A549 (cell line): ENCODE results near the gene OCSTAMP. TPM values are rescaled to one million over a fixed set of nuclear protein-coding genes. Genes with fewer than 3 reads are reported as not detected.

Experiments used
- ATAC-seq, 2 experiments: fragments of 200-7000 bp in 1 of 2; fragments of >200 bp in 1 of 2; cut with Nextera tagmentation in 1 of 2; cut with Tn5 transposase in 1 of 2; 3 replicates each; pipeline versions ENCODE4 v1.8.0 to v1.9.1; 2018 to 2020; ENCODE audit warnings: mild to moderate bottlenecking in 1 of 2, moderate library complexity in 1 of 2
- CTCF ChIA-PET: fragments of 300-600 bp; sonication (Branson Sonifier 250); formaldehyde crosslinking; extraction: SDS; loops from one replicate; lab custom pipeline; 2021; ENCODE audit warnings: antibody characterized with exemption, inconsistent platforms; lab: Yijun Ruan, JAX
- POLR2A ChIA-PET: fragments of 350-600 bp; formaldehyde crosslinking; extraction: SDS; loops from one replicate; lab custom pipeline; 2021; ENCODE audit warnings: antibody characterized with exemption, inconsistent platforms; lab: Yijun Ruan, JAX
- DNase-seq, 2 experiments: peaks; one replicate each; pipeline versions ENCODE4 v3.0.0 to v3.0.0-alpha.2; 2011 to 2016; ENCODE audit warnings: low read depth in 1 of 2, low spot score in 1 of 2
- FAIRE-seq: peaks from 2 replicates; lab custom pipeline; 2011; peaks lifted over from hg19 to GRCh38; lab: Jason Lieb, UNC
- H3K27ac ChIP-seq, 2 experiments: fragments of >200 bp; sonication (Bioruptor Twin); formaldehyde crosslinking; 3 replicates each; pipeline ENCODE4 v1.5.1; 2016 to 2017
- H3K4me1 ChIP-seq: fragments of >200 bp; sonication (Bioruptor Twin); formaldehyde crosslinking; 3 replicates; pipeline ENCODE4 v1.6.1; 2016
- H3K4me2 ChIP-seq: fragments of >200 bp; sonication (Bioruptor Twin); formaldehyde crosslinking; 3 replicates; pipeline ENCODE4 v1.6.1; 2016
- H3K4me3 ChIP-seq: fragments of >200 bp; sonication (Bioruptor Twin); formaldehyde crosslinking; 3 replicates; pipeline ENCODE4 v1.5.1; 2016
- H3K9me3 ChIP-seq: fragments of >200 bp; sonication (Bioruptor Twin); formaldehyde crosslinking; 3 replicates; pipeline ENCODE4 v1.6.1; 2016
- CBX8 ChIP-seq: fragments of 200-600 bp; sonication (generic); IDR thresholded peaks from 2 replicates; pipeline ENCODE4 v1.6.1; 2016
- CEBPB ChIP-seq, 2 experiments: fragments of >200 bp in 1 of 2; sonication (Bioruptor Twin) in 1 of 2; formaldehyde crosslinking in 1 of 2; IDR thresholded peaks; 2 replicates each; pipeline ENCODE4 v1.6.1; 2012 to 2016
- FOSB ChIP-seq: fragments of 250-450 bp; sonication (Bioruptor Pico); IDR thresholded peaks from 2 replicates; pipeline ENCODE4 v1.5.0; 2020; ENCODE audit warnings: mild to moderate bottlenecking, moderate library complexity
- FOSL2 ChIP-seq, 2 experiments: fragments of 450-650 bp in 1 of 2; fragments of >200 bp in 1 of 2; sonication (Bioruptor Twin) in 1 of 2; formaldehyde crosslinking; IDR thresholded peaks; 2 replicates each; pipeline versions ENCODE4 v1.5.0 to v1.6.1; 2016 to 2020; ENCODE audit warnings: mild to moderate bottlenecking in 1 of 2, moderate library complexity in 1 of 2
- FOXS1 ChIP-seq: fragments of 250-450 bp; sonication (Bioruptor Pico); IDR thresholded peaks from 2 replicates; pipeline ENCODE4 v1.5.0; 2020; ENCODE audit warnings: mild to moderate bottlenecking, moderate library complexity
- KDM5A ChIP-seq: fragments of 200-600 bp; sonication (generic); IDR thresholded peaks from 2 replicates; pipeline ENCODE4 v1.6.1; 2016; ENCODE audit warnings: antibody characterized with exemption, mild to moderate bottlenecking
- ZC3H11A ChIP-seq: fragments of 450-650 bp; IDR thresholded peaks from 2 replicates; pipeline ENCODE4 v1.6.1; 2014; ENCODE audit warnings: antibody characterized with exemption, mild to moderate bottlenecking
- ZFP36 ChIP-seq: fragments of 450-650 bp; IDR thresholded peaks from 2 replicates; pipeline ENCODE4 v1.6.1; 2014; ENCODE audit warnings: borderline replicate concordance; ENCODE audit not compliant: partially characterized antibody
- WGBS: methylation state at CpG from one replicate; pipeline ENCODE4 v1.1.6; 2017; ENCODE audit errors: missing lambda C conversion rate; 5-methylcytosine and 5-hydroxymethylcytosine counted together
- polyA plus RNA-seq, 4 experiments: library from polyadenylated mRNA; depleted of rRNA in 3 of 4; stranded (reverse); fragments of >200 nt; fragmentation: RNase III in 1 of 4; extraction: RNeasy Plus Mini Kit Qiagen cat#74134 plus additional on column Dnase treatment in 1 of 4; gene quantifications; 2 replicates in 3 of 4; 3 replicates in 1 of 4; pipeline ENCODE4 v1.2.3, GENCODE V29; 2011 to 2017
- TF ChIP-seq, protein P1 (sequence below): fragments of 250-450 bp; sonication (Bioruptor Pico); IDR thresholded peaks from 2 replicates; pipeline ENCODE4 v1.5.0; 2021; ENCODE audit warnings: mild to moderate bottlenecking, moderate library complexity, borderline replicate concordance
- TF ChIP-seq, protein P2 (sequence below): fragments of 450-650 bp; IDR thresholded peaks from 2 replicates; pipeline ENCODE4 v1.6.1; 2014; ENCODE audit warnings: antibody characterized with exemption
- TF ChIP-seq, protein P3 (sequence below): IDR thresholded peaks from 2 replicates; pipeline ENCODE4 v1.6.1; 2012
- TF ChIP-seq, protein P4 (sequence below): fragments of 200-600 bp; sonication (generic); IDR thresholded peaks from 2 replicates; pipeline ENCODE4 v1.6.1; 2016; ENCODE audit warnings: antibody characterized with exemption, mild to moderate bottlenecking, moderate library complexity

OCSTAMP gene
- polyA plus RNA-seq, 2 of the 4 experiments (the other 2 are of a cell fraction), result not detected

DNA sequence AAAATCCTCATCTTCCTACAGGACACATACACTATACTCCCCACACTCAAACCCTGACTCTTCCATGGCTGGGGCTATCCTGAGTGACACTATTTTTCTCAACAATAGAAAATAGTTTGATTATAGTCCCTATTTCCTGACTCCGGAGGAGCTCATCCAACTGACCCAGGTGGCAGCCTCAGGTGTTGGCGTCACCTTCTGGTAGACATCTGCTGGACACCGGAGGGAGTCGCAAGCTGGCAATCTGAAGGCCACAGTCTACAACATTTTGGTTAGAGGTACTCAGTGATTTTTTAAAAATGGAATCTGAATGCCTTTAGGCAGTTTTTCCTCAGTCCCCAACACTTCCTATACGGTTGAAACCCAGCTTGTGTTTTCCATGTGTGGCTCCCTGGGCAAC lies 32.2 kb upstream of the OCSTAMP start:
- ChIA-PET CTCF (interaction anchor here (1.0 to 2.0 kb wide), 3 partner anchors 9 to 145 kb away, joined by 3 to 5 read pairs (median 5); no protein-coding TSS in a partner anchor), POLR2A (no interaction called here)
- H3K9me3 ChIP-seq, result no peaks in the 10 kb centered on the region
- H3K27ac ChIP-seq, result no peak overlapping the region
- no peak overlapping the region for H3K4me3 ChIP-seq
- WGBS, result 52% methylated on average over 5 of the region's 5 CpGs
- TF ChIP-seq, protein P1, sequence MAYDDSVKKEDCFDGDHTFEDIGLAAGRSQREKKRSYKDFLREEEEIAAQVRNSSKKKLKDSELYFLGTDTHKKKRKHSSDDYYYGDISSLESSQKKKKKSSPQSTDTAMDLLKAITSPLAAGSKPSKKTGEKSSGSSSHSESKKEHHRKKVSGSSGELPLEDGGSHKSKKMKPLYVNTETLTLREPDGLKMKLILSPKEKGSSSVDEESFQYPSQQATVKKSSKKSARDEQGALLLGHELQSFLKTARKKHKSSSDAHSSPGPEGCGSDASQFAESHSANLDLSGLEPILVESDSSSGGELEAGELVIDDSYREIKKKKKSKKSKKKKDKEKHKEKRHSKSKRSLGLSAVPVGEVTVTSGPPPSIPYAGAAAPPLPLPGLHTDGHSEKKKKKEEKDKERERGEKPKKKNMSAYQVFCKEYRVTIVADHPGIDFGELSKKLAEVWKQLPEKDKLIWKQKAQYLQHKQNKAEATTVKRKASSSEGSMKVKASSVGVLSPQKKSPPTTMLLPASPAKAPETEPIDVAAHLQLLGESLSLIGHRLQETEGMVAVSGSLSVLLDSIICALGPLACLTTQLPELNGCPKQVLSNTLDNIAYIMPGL (CRISPR knock-in tag), result no peak
- TF ChIP-seq, all 56 proteins: peak for 0
- no peak overlapping the region for H3K4me2 ChIP-seq
- FAIRE-seq (no peak), DNase-seq (no peak), ATAC-seq (no peak)
- no peaks in the 10 kb centered on the region for H3K4me1 ChIP-seq

DNA sequence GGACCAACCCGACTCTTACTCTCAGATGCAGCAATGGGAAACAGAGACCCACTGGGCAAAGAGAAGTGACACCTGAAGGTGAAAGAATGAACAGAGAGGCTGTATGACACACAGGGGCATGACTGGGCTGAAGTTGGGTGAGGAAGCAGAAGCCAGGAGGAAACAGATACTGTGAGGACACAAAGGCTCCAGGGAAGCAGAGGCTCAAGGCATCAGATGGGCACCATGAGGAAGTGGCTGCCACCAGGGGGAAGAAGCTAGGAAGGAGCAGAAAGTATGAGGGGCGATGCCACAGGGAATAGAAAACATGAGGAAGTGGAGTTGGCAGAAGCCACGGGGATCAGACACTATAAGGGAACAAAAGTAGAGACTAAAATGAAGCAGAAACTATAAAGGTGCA lies 30.9 kb upstream of the OCSTAMP start:
- TF ChIP-seq ZFP36 (no peak), ZC3H11A (no peak), FOXS1 (CRISPR knock-in tag) (no peak), FOSB (no peak), CEBPB (IDR thresholded peaks at IDR 0.05) (no peak), KDM5A (no peak), FOSL2 (IDR thresholded peaks at IDR 0.05) (no peak), FOSL2 (CRISPR knock-in tag; IDR thresholded peaks at IDR 0.05) (no peak)
- TF ChIP-seq, protein P2, sequence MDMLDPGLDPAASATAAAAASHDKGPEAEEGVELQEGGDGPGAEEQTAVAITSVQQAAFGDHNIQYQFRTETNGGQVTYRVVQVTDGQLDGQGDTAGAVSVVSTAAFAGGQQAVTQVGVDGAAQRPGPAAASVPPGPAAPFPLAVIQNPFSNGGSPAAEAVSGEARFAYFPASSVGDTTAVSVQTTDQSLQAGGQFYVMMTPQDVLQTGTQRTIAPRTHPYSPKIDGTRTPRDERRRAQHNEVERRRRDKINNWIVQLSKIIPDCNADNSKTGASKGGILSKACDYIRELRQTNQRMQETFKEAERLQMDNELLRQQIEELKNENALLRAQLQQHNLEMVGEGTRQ, result no peak
- TF ChIP-seq, protein P3, sequence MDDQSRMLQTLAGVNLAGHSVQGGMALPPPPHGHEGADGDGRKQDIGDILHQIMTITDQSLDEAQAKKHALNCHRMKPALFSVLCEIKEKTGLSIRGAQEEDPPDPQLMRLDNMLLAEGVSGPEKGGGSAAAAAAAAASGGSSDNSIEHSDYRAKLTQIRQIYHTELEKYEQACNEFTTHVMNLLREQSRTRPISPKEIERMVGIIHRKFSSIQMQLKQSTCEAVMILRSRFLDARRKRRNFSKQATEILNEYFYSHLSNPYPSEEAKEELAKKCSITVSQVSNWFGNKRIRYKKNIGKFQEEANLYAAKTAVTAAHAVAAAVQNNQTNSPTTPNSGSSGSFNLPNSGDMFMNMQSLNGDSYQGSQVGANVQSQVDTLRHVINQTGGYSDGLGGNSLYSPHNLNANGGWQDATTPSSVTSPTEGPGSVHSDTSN, result no peak
- TF ChIP-seq, protein P4, sequence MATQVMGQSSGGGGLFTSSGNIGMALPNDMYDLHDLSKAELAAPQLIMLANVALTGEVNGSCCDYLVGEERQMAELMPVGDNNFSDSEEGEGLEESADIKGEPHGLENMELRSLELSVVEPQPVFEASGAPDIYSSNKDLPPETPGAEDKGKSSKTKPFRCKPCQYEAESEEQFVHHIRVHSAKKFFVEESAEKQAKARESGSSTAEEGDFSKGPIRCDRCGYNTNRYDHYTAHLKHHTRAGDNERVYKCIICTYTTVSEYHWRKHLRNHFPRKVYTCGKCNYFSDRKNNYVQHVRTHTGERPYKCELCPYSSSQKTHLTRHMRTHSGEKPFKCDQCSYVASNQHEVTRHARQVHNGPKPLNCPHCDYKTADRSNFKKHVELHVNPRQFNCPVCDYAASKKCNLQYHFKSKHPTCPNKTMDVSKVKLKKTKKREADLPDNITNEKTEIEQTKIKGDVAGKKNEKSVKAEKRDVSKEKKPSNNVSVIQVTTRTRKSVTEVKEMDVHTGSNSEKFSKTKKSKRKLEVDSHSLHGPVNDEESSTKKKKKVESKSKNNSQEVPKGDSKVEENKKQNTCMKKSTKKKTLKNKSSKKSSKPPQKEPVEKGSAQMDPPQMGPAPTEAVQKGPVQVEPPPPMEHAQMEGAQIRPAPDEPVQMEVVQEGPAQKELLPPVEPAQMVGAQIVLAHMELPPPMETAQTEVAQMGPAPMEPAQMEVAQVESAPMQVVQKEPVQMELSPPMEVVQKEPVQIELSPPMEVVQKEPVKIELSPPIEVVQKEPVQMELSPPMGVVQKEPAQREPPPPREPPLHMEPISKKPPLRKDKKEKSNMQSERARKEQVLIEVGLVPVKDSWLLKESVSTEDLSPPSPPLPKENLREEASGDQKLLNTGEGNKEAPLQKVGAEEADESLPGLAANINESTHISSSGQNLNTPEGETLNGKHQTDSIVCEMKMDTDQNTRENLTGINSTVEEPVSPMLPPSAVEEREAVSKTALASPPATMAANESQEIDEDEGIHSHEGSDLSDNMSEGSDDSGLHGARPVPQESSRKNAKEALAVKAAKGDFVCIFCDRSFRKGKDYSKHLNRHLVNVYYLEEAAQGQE, result no peak
- DNase-seq, result no peak
- Histone ChIP-seq H3K9me3 (no peaks in the 10 kb centered on the region), H3K4me1 (no peaks in the 10 kb centered on the region), H3K27ac (no peak overlapping the region), H3K4me2 (no peak overlapping the region), H3K4me3 (no peak overlapping the region)
- POLR2A ChIA-PET, result no interaction called here
- WGBS, result 15% methylated on average over 3 of the region's 3 CpGs
- peak in 1 of 2 experiments; percentile 40; a peak in 2 of 6 replicates for ATAC-seq
- CTCF ChIA-PET, result interaction anchor here (0.7 to 1.9 kb wide), 4 partner anchors 13 to 418 kb away, joined by 3 to 7 read pairs (median 4); no protein-coding TSS in a partner anchor
- no peak for FAIRE-seq

DNA sequence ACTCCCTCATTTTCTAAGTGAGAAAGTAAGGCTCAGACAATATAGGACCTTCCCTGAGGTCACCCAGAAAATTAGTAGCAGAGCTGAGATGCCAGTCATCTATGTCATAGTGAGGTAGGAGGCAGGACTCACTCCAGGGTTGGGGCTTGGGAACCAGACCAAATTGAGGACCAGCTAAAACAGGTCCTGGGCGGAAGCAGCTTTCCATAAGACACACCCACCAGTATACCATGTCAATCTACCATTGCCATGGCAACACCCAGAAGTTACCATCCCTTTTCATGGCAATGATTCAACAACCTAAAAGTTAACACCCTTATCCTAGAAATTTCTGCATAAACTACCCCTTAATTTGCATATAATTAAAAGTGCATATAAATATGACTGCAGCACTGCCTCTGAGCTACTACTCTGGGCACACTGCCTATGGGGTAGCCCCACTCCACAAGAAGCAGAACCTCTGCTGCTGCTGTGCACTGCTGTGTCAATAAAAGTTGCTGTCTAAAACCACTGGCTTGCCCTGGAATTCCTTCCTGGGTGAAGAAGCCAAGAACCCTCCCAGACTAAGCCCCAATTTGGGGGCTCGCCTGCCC lies 30.3 kb upstream of the OCSTAMP start:
- ATAC-seq, result no peak
- POLR2A ChIA-PET, result no interaction called here

More for the DNA sequence above, 30.3 kb upstream of the OCSTAMP start:
- Histone ChIP-seq H3K9me3 (no peaks in the 10 kb centered on the region), H3K4me1 (no peaks in the 10 kb centered on the region), H3K27ac (no peak overlapping the region), H3K4me3 (no peak overlapping the region), H3K4me2 (no peak overlapping the region)
- no peak for TF ChIP-seq CBX8
- 55% methylated on average over 2 of the region's 2 CpGs for WGBS
- FAIRE-seq, result no peak
- no peak for DNase-seq
- CTCF ChIA-PET, result interaction anchor here (0.9 to 1.9 kb wide), 2 partner anchors 13 to 59 kb away, joined by 5 to 7 read pairs; no protein-coding TSS in a partner anchor
